GM12891 (cell line): ENCODE results near the gene NPPC.

ENCODE experiments used
- POLR2A ChIP-seq: IDR thresholded peaks from 2 replicates; pipeline ENCODE4 v1.6.1; 2011; ENCODE audit warnings: low read depth, low read length, control low read depth
- POLR2AphosphoS5 ChIP-seq: IDR thresholded peaks from 2 replicates; pipeline ENCODE4 v1.6.1; 2011; ENCODE audit warnings: low read depth, low read length, control low read depth
- POU2F2 ChIP-seq: IDR thresholded peaks from 2 replicates; pipeline ENCODE4 v1.6.1; 2011; ENCODE audit warnings: low read depth, mild to moderate bottlenecking, control low read depth, low read length, moderate library complexity
- SPI1 ChIP-seq: IDR thresholded peaks from 2 replicates; pipeline ENCODE4 v1.6.1; 2011; ENCODE audit warnings: low read depth, low read length, control low read depth
- TAF1 ChIP-seq: IDR thresholded peaks from 2 replicates; pipeline ENCODE4 v1.6.1; 2011; ENCODE audit warnings: low read depth, low read length, control low read depth

- TF ChIP-seq POLR2A (no peak), SPI1 (no peak), TAF1 (no peak), POU2F2 (no peak), POLR2AphosphoS5 (no peak)
These were observed 25.3 kb upstream of the NPPC start for GRCh38 chr2:231951452-231952035.
